Heart right ventricle (tissue), 16 donors: ENCODE results near the gene OCIAD2. TPM values are rescaled to one million over a fixed set of nuclear protein-coding genes. Genes with fewer than 3 reads are reported as not detected.

Experiments used
- ATAC-seq, 8 donors: fragments of 200-7000 bp; cut with Tn5 transposase; one replicate each; pipeline ENCODE4 v1.9.1; 2020; ENCODE audit warnings: mild to moderate bottlenecking in 8 of 8, moderate library complexity in 8 of 8, moderate number of reproducible peaks in 1 of 8
- DNase-seq, 2 donors: peaks; one replicate each; pipeline ENCODE4 v3.0.0-alpha.2; 2020
- H3K27ac ChIP-seq, 10 donors: fragments of 200-600 bp; sonication (generic) in 2 of 10; one replicate each; pipeline versions ENCODE4 v1.5.0 to v1.8.0; 2020 to 2022; ENCODE audit warnings: mild to moderate bottlenecking in 3 of 10
- H3K27me3 ChIP-seq, 7 donors: fragments of 200-600 bp; one replicate each; pipeline ENCODE4 v1.8.0; 2021 to 2022; ENCODE audit warnings: mild to moderate bottlenecking in 2 of 7
- H3K36me3 ChIP-seq, 9 donors: fragments of 200-600 bp; sonication (generic) in 1 of 9; one replicate each; pipeline versions ENCODE4 v1.5.0 to v1.8.0; 2020 to 2022; ENCODE audit warnings: mild to moderate bottlenecking in 2 of 9
- H3K4me1 ChIP-seq, 9 donors: fragments of 200-600 bp; sonication (generic) in 1 of 9; one replicate each; pipeline versions ENCODE4 v1.5.0 to v1.8.0; 2020 to 2022; ENCODE audit warnings: mild to moderate bottlenecking in 4 of 9
- H3K4me3 ChIP-seq, 10 donors: fragments of 200-600 bp; sonication (generic) in 2 of 10; one replicate each; pipeline versions ENCODE4 v1.5.0 to v1.8.0; 2020 to 2022; ENCODE audit warnings: mild to moderate bottlenecking in 7 of 10, moderate library complexity in 2 of 10
- H3K9me3 ChIP-seq, 11 donors: fragments of 200-600 bp in 10 of 11; sonication (generic) in 2 of 11; one replicate each; pipeline versions ENCODE4 v1.5.0 to v1.8.0; 2013 to 2022; ENCODE audit warnings: mild to moderate bottlenecking in 2 of 11, control low read depth in 1 of 11, moderate library complexity in 1 of 11
- WGBS, 2 donors: extraction: QIAGEN DNeasy Blood & Tissue Kit; methylation state at CpG; one replicate each; pipeline ENCODE4 v1.1.7; 2013; ENCODE audit warnings: inconsistent platforms in 1 of 2; 5-methylcytosine and 5-hydroxymethylcytosine counted together
- intact Hi-C, 10 donors: fragments of 100-400 bp; cut with DNase I; formaldehyde crosslinking; loops; one replicate each; pipeline versions ENCODE4 v1.11.1 to v1.14.2; 2022
- polyA plus RNA-seq, 2 donors: library from polyadenylated mRNA; stranded (reverse); fragments of 200-250 nt; gene quantifications; one replicate each; pipeline ENCODE4 v1.2.3, GENCODE V29; 2013
- total RNA-seq, 10 donors: library from RNA; stranded (reverse); fragmentation: NEBNext Ultra II Directional in 3 of 10; extraction: Animal tissue kit (Norgen Biotek cat#: 25700) in 3 of 10; gene quantifications; one replicate each; pipeline versions ENCODE4 v1.2.1 to v1.2.4, GENCODE V29; 2021 to 2023
- TF ChIP-seq, protein P1 (sequence below), 9 donors: fragments of 200-600 bp; sonication (generic) in 2 of 9; IDR thresholded peaks; one replicate each; pipeline versions ENCODE4 v1.5.0 to v1.8.0; 2021 to 2022; ENCODE audit warnings: antibody characterized with exemption in 9 of 9, mild to moderate bottlenecking in 5 of 9, moderate library complexity in 1 of 9
- donor health status: Arrhythmogenic right ventricular cardiomyopathy.
- donor health status: ischemic (EF 13 %, LVEDD 7.1; RV severe dilation, severe dysfunction).
- donor health status: healthy with polysubstance abuse.
- donor health status: DM: no; HTN: yes; CAD: no.
- donor health status: DM: no; HTN: no; CAD: no.
- donor health status: ischemic (EF 25% LVEDD 6.9; RV normal size, moderate dysfunction).
- donor health status: ischemic (EF 25% LVEDD 5.7; RV mildly dilated, moderate dysfunction).
- donor health status: healthy.
- donor health status: DM: yes; HTN: yes; CAD: no.
- donor health status: Ischemic cardiomyopathy.
- donor health status: ischemic (EF 35%, LVEDD 5.7; RV mildly dilated, moderate dysfunction).
- donor health status: nonischemic (EF 11% LVEDD 7.7; RV severe dilation, severe dysfunction).
- donor health status: DM: yes; HTN: yes; CAD: no.
- donor health status: PGD.
- donor health status: ischemic (EF 29% LVEDD 5.4; RV normal size, mild dysfunction).
- donor health status: nonischemic (EF 23%, LVEDD 6.1; RV moderate dilation, normal function).

Gene OCIAD2
- total and polyA plus RNA-seq, 12 donors, result 11.4 to 30.2 (median 15.0) TPM

GRCh38 chr4:48844843-48845242 is 61.7 kb downstream of the OCIAD2 start:
- peaks cover 0 to 99% (median 11%) of the 10 kb centered on the region in 9 donors for H3K36me3 ChIP-seq
- intact Hi-C loops, result no loop called here
- no peak overlapping the region for H3K27ac ChIP-seq
- TF ChIP-seq, protein P1, sequence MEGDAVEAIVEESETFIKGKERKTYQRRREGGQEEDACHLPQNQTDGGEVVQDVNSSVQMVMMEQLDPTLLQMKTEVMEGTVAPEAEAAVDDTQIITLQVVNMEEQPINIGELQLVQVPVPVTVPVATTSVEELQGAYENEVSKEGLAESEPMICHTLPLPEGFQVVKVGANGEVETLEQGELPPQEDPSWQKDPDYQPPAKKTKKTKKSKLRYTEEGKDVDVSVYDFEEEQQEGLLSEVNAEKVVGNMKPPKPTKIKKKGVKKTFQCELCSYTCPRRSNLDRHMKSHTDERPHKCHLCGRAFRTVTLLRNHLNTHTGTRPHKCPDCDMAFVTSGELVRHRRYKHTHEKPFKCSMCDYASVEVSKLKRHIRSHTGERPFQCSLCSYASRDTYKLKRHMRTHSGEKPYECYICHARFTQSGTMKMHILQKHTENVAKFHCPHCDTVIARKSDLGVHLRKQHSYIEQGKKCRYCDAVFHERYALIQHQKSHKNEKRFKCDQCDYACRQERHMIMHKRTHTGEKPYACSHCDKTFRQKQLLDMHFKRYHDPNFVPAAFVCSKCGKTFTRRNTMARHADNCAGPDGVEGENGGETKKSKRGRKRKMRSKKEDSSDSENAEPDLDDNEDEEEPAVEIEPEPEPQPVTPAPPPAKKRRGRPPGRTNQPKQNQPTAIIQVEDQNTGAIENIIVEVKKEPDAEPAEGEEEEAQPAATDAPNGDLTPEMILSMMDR (IDR thresholded peaks at IDR 0.05), result no peak
- no peak overlapping the region for H3K4me3 ChIP-seq
- DNase-seq (no peak), ATAC-seq (no peak)
- H3K4me1 ChIP-seq, result peaks cover 0 to 12% (median 0%) of the 10 kb centered on the region in 9 donors
- H3K27me3 ChIP-seq, result no peaks in the 10 kb centered on the region
- H3K9me3 ChIP-seq, result peaks cover 0 to 5% (median 0%) of the 10 kb centered on the region in 11 donors
- 75 to 76% methylated on average over 2 of the region's 2 CpGs for WGBS, 2 donors

- intact Hi-C loops, result no loop called here
- no peaks in the 10 kb centered on the region for H3K9me3 ChIP-seq
These were observed 65.3 kb downstream of the OCIAD2 start for GRCh38 chr4:48841045-48841827.

GRCh38 chr4:48836658-48837057 is 69.9 kb downstream of the OCIAD2 start:
- H3K36me3 ChIP-seq, result peaks cover 0 to 92% (median 29%) of the 10 kb centered on the region in 9 donors
- no peak overlapping the region for H3K27ac ChIP-seq
- WGBS, 2 donors, result 96 to 97% methylated on average over 4 of the region's 4 CpGs
- DNase-seq, result no peak
- H3K27me3 ChIP-seq, result no peaks in the 10 kb centered on the region
- H3K4me1 ChIP-seq, result peaks cover 4 to 51% (median 21%) of the 10 kb centered on the region in 9 donors
- ATAC-seq, result no peak
- H3K4me3 ChIP-seq, result no peak overlapping the region
- no peaks in the 10 kb centered on the region for H3K9me3 ChIP-seq
- TF ChIP-seq, protein P1 (IDR thresholded peaks at IDR 0.05), result no peak
- intact Hi-C loops, result loop anchor here in 4 of 10 donors (10.0 kb wide), 4 partner anchors 52 to 262 kb away; partner anchors contain the start of gene FRYL (in 1 of the 4)

More at GRCh38 chr4:48841045-48841827, 65.3 kb downstream of the OCIAD2 start:
- H3K4me1 ChIP-seq, result peaks cover 0 to 28% (median 3%) of the 10 kb centered on the region in 9 donors
- peaks cover 0 to 100% (median 9%) of the 10 kb centered on the region in 9 donors for H3K36me3 ChIP-seq
- H3K4me3 ChIP-seq, result no peak overlapping the region
- H3K27me3 ChIP-seq, result no peaks in the 10 kb centered on the region
- H3K27ac ChIP-seq, result no peak overlapping the region
- 82 to 87% methylated on average over 9 of the region's 9 CpGs for WGBS, 2 donors
- DNase-seq, result no peak
- ATAC-seq, result no peak
- TF ChIP-seq, protein P1 (IDR thresholded peaks at IDR 0.05), result no peak

Other genes starting within 250 kb of the OCIAD2 start
- 10 to 100 TPM; 30.0 to 60.1 (median 37.7) TPM for gene FRYL, start 126.5 kb downstream of the OCIAD2 start, total RNA-seq
- 10 to 100 TPM; 11.7 to 23.0 TPM for gene FRYL, start 126.5 kb downstream of the OCIAD2 start, polyA plus RNA-seq
- gene OCIAD1, start 75.7 kb downstream of the OCIAD2 start, total RNA-seq, result 100 to 1,000 TPM; 131 to 183 (median 161) TPM
- 100 to 1,000 TPM; 106 to 107 TPM for gene OCIAD1, start 75.7 kb downstream of the OCIAD2 start, polyA plus RNA-seq
- not detected for gene CWH43, start 79.5 kb upstream of the OCIAD2 start, total RNA-seq
- not detected for gene CWH43, start 79.5 kb upstream of the OCIAD2 start, polyA plus RNA-seq